Measurements from ENCODE around the gene RASAL1. TPM values are rescaled to one million over a fixed set of nuclear protein-coding genes. Genes with fewer than 3 reads are reported as not detected.
A peak's percentile ranks its signal among the peaks of the same experiment; 100 is the strongest.

Gene RASAL1
- total and polyA plus RNA-seq, 2 experiments from 2014 or later, result not detected

DNA sequence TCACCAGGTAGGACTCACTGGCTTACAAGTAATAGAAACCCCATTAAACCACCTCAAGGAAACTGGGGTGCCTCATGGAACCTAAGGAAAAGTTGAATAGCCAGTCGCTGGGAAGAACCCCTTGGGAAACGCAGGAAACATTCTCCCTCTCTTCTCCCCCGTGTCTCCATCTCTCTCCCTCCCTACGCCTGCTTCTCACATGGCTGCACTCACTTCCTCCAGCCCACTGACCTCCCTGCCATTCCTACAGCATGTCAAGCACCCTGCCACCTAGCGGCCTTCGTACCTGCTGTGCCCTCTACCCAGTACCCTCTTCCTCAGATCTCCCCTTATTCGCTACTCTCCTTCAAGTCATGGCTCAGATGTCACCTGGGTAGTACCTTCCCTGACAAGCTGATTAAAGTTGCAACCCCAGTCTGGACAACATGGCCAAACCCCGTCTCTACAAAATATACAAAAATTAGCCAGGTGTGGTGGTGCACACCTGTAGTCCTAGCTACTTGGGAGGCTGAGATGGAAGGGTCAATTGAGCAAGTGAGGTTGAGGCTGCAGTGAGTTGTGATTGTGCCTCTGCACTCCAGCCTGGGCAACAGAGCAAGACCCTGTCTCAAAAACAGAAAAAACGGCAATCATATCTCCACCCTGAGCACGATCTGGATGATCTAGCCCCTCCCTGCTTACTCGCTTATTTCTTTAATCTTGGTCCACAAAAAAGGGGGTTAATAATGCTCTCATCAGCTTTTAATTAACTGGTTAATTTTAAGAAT lies 85.4 kb downstream of the RASAL1 start:
- Histone ChIP-seq H3K9me3 (ENCODE audit: low read depth) (no peaks in the 10 kb centered on the region), H3K4me2 (ENCODE audit: unreplicated experiment) (no peak overlapping the region), H3K27ac (no peak overlapping the region), H3K27me3 (replicated peaks; ENCODE audit: insufficient read depth) (peaks cover 19% of the 10 kb centered on the region), H3K4me1 (ENCODE audit: insufficient read depth) (no peaks in the 10 kb centered on the region), H3K4me3 (no peak overlapping the region), H4K20me1 (ENCODE audit: insufficient read depth) (no peaks in the 10 kb centered on the region), H3K36me3 (ENCODE audit: low read depth) (no peaks in the 10 kb centered on the region), H3K79me2 (ENCODE audit: insufficient read depth) (no peaks in the 10 kb centered on the region), H3F3A (ENCODE audit: insufficient read depth) (no peaks in the 10 kb centered on the region), H2AFZ (no peak overlapping the region), H3K9me2 (ENCODE audit: insufficient read depth) (no peaks in the 10 kb centered on the region), H3K9ac (no peak overlapping the region)
- TF ChIP-seq EZH2phosphoT487 (IDR thresholded peaks at IDR 0.05; ENCODE audit: insufficient read depth, low read depth) (no peak), EZH2 (IDR thresholded peaks at IDR 0.05; ENCODE audit: insufficient read depth, poor library complexity, severe bottlenecking) (no peak)
- peak; percentile 8 for DNase-seq
- 35 to 36% methylated on average over 10 to 11 of the region's 11 CpGs for WGBS, 2 experiments (ENCODE audit: low coverage in 1 of 2, low lambda C conversion rate in 2 of 2, missing lambda C conversion rate in 2 of 2)
- in situ Hi-C loops (cut with MboI), result loop anchor here (10.0 kb wide), 2 partner anchors 95 to 125 kb away; partner anchors contain the start of gene CFAP73

Small RNA genes lying within 50 kb of the gene (microRNA-seq; reads per million reads assigned to microRNA genes)
- gene MIR7106 (ENCODE audit: borderline number of aligned reads), result not detected

Small RNA genes lying within 50 kb of the gene (small RNA-seq; reads per million reads assigned to genes)
- gene MIR7106 (ENCODE audit: low read depth, low replicate concordance), result not detected
- not detected for gene RF00019 (ENCODE audit: low read depth, low replicate concordance)

Other genes starting within 250 kb of the RASAL1 start
- not detected in 2 replicates for gene OAS1, start 228.8 kb downstream of the RASAL1 start, total RNA-seq (2014; rRNA removed; shearing (Covaris generic))
- 0.10 TPM in 1 of 2 replicates, not detected in the other for gene OAS1, start 228.8 kb downstream of the RASAL1 start, polyA plus RNA-seq (2016; fragmentation: Nextera tagmentation; extraction: Ambion mirVana)
- 0.22 and 0.38 TPM in 2 replicates for gene OAS3, start 197.3 kb downstream of the RASAL1 start, total RNA-seq (2014; rRNA removed; shearing (Covaris generic))
- 0.35 and 0.63 TPM in 2 replicates for gene OAS3, start 197.3 kb downstream of the RASAL1 start, polyA plus RNA-seq (2016; fragmentation: Nextera tagmentation; extraction: Ambion mirVana)
- 0.54 and 1.0 TPM in 2 replicates for gene OAS2, start 157.2 kb downstream of the RASAL1 start, total RNA-seq (2014; rRNA removed; shearing (Covaris generic))
- 0.56 and 1.4 TPM in 2 replicates for gene OAS2, start 157.2 kb downstream of the RASAL1 start, polyA plus RNA-seq (2016; fragmentation: Nextera tagmentation; extraction: Ambion mirVana)
- gene DTX1, start 79.0 kb downstream of the RASAL1 start, total RNA-seq (2014; rRNA removed; shearing (Covaris generic)), result not detected in 2 replicates
- not detected in 2 replicates for gene DTX1, start 79.0 kb downstream of the RASAL1 start, polyA plus RNA-seq (2016; fragmentation: Nextera tagmentation; extraction: Ambion mirVana)
- not detected in 2 replicates for gene CFAP73, start 14.0 kb upstream of the RASAL1 start, total RNA-seq (2014; rRNA removed; shearing (Covaris generic))
- gene CFAP73, start 14.0 kb upstream of the RASAL1 start, polyA plus RNA-seq (2016; fragmentation: Nextera tagmentation; extraction: Ambion mirVana), result not detected in 2 replicates
- gene DDX54, start 49.7 kb upstream of the RASAL1 start, total RNA-seq (2014; rRNA removed; shearing (Covaris generic)), result 34.9 and 44.5 TPM in 2 replicates
- 27.7 and 28.1 TPM in 2 replicates for gene DDX54, start 49.7 kb upstream of the RASAL1 start, polyA plus RNA-seq (2016; fragmentation: Nextera tagmentation; extraction: Ambion mirVana)
- 16.2 and 19.2 TPM in 2 replicates for gene RITA1, start 50.0 kb upstream of the RASAL1 start, total RNA-seq (2014; rRNA removed; shearing (Covaris generic))
- gene RITA1, start 50.0 kb upstream of the RASAL1 start, polyA plus RNA-seq (2016; fragmentation: Nextera tagmentation; extraction: Ambion mirVana), result 12.5 and 15.6 TPM in 2 replicates
- gene TPCN1, start 85.7 kb upstream of the RASAL1 start, total RNA-seq (2014; rRNA removed; shearing (Covaris generic)), result 9.0 and 11.6 TPM in 2 replicates
- 15.9 and 17.6 TPM in 2 replicates for gene TPCN1, start 85.7 kb upstream of the RASAL1 start, polyA plus RNA-seq (2016; fragmentation: Nextera tagmentation; extraction: Ambion mirVana)
- 5.8 and 6.6 TPM in 2 replicates for gene SLC8B1, start 199.3 kb upstream of the RASAL1 start, total RNA-seq (2014; rRNA removed; shearing (Covaris generic))
- 9.0 and 10.9 TPM in 2 replicates for gene SLC8B1, start 199.3 kb upstream of the RASAL1 start, polyA plus RNA-seq (2016; fragmentation: Nextera tagmentation; extraction: Ambion mirVana)
- 38.5 and 43.6 TPM in 2 replicates for gene PLBD2, start 222.8 kb upstream of the RASAL1 start, total RNA-seq (2014; rRNA removed; shearing (Covaris generic))
- gene PLBD2, start 222.8 kb upstream of the RASAL1 start, polyA plus RNA-seq (2016; fragmentation: Nextera tagmentation; extraction: Ambion mirVana), result 58.5 and 64.9 TPM in 2 replicates